Breast epithelium (tissue), 4 donors: ENCODE results near the gene VPS18. TPM values are rescaled to one million over a fixed set of nuclear protein-coding genes. Genes with fewer than 3 reads are reported as not detected.

ENCODE experiments used
- DNase-seq, 2 donors: peaks; one replicate each; pipeline ENCODE4 v3.0.0-alpha.2; 2019; ENCODE audit warnings: low spot score in 2 of 2
- H3K27ac ChIP-seq, 2 donors: fragments of 200-600 bp; sonication (generic) in 1 of 2; one replicate each; pipeline ENCODE4 v1.5.1; 2016 to 2019; ENCODE audit warnings: mild to moderate bottlenecking in 1 of 2
- H3K27me3 ChIP-seq, 2 donors: fragments of 200-600 bp; sonication (generic) in 1 of 2; one replicate each; pipeline versions ENCODE4 v1.5.1 to v1.6.0; 2017 to 2019; ENCODE audit warnings: control low read depth in 1 of 2, mild to moderate bottlenecking in 1 of 2
- H3K36me3 ChIP-seq: fragments of 200-600 bp; one replicate; pipeline ENCODE4 v1.5.1; 2019
- H3K4me1 ChIP-seq, 2 donors: fragments of 200-600 bp; sonication (generic); one replicate each; pipeline ENCODE4 v1.5.1; 2016 to 2019; ENCODE audit warnings: control low read depth in 1 of 2
- H3K4me3 ChIP-seq, 3 donors: fragments of 200-600 bp; sonication (generic); 1 replicate in 2 of 3; 2 replicates in 1 of 3; pipeline ENCODE4 v1.5.1; 2016 to 2019; ENCODE audit warnings: mild to moderate bottlenecking in 3 of 3, moderate library complexity in 2 of 3
- H3K9me3 ChIP-seq, 2 donors: fragments of 200-600 bp; sonication (generic) in 1 of 2; one replicate each; pipeline ENCODE4 v1.5.1; 2016 to 2019; ENCODE audit warnings: control low read depth in 1 of 2
- CTCF ChIP-seq, 3 donors: fragments of 450-650 bp; IDR thresholded peaks; one replicate each; pipeline ENCODE4 v1.5.1; 2016 to 2017; ENCODE audit warnings: antibody characterized with exemption in 3 of 3, mild to moderate bottlenecking in 3 of 3, moderate library complexity in 3 of 3
- POLR2A ChIP-seq: fragments of 450-650 bp; IDR thresholded peaks from one replicate; pipeline ENCODE4 v1.6.1; 2016; ENCODE audit warnings: antibody characterized with exemption, mild to moderate bottlenecking, moderate library complexity
- POLR2AphosphoS5 ChIP-seq, 3 donors: sonication (generic); formaldehyde crosslinking; IDR thresholded peaks; one replicate each; pipeline ENCODE4 v1.6.1; 2017; ENCODE audit warnings: antibody characterized with exemption in 3 of 3
- intact Hi-C: fragments of 100-400 bp; cut with DNase I; formaldehyde crosslinking; loops from one replicate; pipeline ENCODE4 v1.15.1; 2023; ENCODE audit warnings: low total_unique reads
- total RNA-seq, 3 donors: library from RNA; depleted of rRNA; stranded (reverse); fragments of >200 nt; gene quantifications; one replicate each; pipeline ENCODE4 v1.1.0, GENCODE V29; 2016

VPS18 gene
- total RNA-seq, 3 donors from 2014 or later: 23.2 to 25.0 (median 23.9) TPM

- H3K36me3 ChIP-seq: no peaks in the 10 kb centered on the region
- intact Hi-C loops: no loop called here
- no peaks in the 10 kb centered on the region for H3K27me3 ChIP-seq
- H3K9me3 ChIP-seq: no peaks in the 10 kb centered on the region
- H3K27ac ChIP-seq: no peak overlapping the region
- DNase-seq: no peak
- TF ChIP-seq POLR2A (no peak), CTCF (IDR thresholded peaks at IDR 0.05) (no peak), POLR2AphosphoS5 (IDR thresholded peaks at IDR 0.05) (no peak)
- H3K4me3 ChIP-seq: no peak overlapping the region
- H3K4me1 ChIP-seq: peaks cover 0 to 5% of the 10 kb centered on the region in 2 donors
Measured at GRCh38 chr15:40854161-40854560, 40.1 kb upstream of the VPS18 start.

- no peak for DNase-seq
- H3K27ac ChIP-seq: peak overlapping the region in 1 of 2 donors; percentile 21
- H3K9me3 ChIP-seq: no peaks in the 10 kb centered on the region
- no peaks in the 10 kb centered on the region for H3K27me3 ChIP-seq
- H3K36me3 ChIP-seq: no peaks in the 10 kb centered on the region
- intact Hi-C loops: no loop called here
- H3K4me1 ChIP-seq: peaks cover 0 to 5% of the 10 kb centered on the region in 2 donors
- H3K4me3 ChIP-seq: no peak overlapping the region
- no peak for TF ChIP-seq POLR2A
- no peak for TF ChIP-seq CTCF (IDR thresholded peaks at IDR 0.05)
Measured at GRCh38 chr15:40855706-40856234, 38.5 kb upstream of the VPS18 start.

DNA sequence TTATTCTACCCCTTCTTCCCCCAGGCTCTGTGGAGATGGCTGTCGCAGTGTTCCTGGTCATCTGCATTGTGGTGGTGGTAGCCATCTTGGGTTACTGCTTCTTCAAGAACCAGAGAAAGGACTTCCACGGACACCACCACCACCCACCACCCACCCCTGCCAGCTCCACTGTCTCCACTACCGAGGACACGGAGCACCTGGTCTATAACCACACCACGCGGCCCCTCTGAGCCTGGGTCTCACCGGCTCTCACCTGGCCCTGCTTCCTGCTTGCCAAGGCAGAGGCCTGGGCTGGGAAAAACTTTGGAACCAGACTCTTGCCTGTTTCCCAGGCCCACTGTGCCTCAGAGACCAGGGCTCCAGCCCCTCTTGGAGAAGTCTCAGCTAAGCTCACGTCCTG is 37.5 kb upstream of the VPS18 start:
- intact Hi-C loops: no loop called here
- H3K4me3 ChIP-seq: no peak overlapping the region
- no peaks in the 10 kb centered on the region for H3K9me3 ChIP-seq
- H3K4me1 ChIP-seq: peaks cover 0 to 5% of the 10 kb centered on the region in 2 donors
- H3K27me3 ChIP-seq: no peaks in the 10 kb centered on the region
- H3K27ac ChIP-seq: peak overlapping the region; percentile 80 to 88
- H3K36me3 ChIP-seq: no peaks in the 10 kb centered on the region
- TF ChIP-seq POLR2A (no peak), CTCF (IDR thresholded peaks at IDR 0.05) (no peak), POLR2AphosphoS5 (IDR thresholded peaks at IDR 0.05) (no peak)
- no peak for DNase-seq

- peak; percentile 91 to 99 (median 98) for TF ChIP-seq CTCF (IDR thresholded peaks at IDR 0.05)
- no peak for TF ChIP-seq POLR2A
- peak; percentile 31 to 79 (median 45) for TF ChIP-seq POLR2AphosphoS5 (IDR thresholded peaks at IDR 0.05)
- Histone ChIP-seq H3K36me3 (no peaks in the 10 kb centered on the region), H3K4me3 (no peak overlapping the region), H3K27ac (peak overlapping the region; percentile 80 to 88), H3K4me1 (peaks cover 0 to 5% of the 10 kb centered on the region in 2 donors), H3K27me3 (no peaks in the 10 kb centered on the region), H3K9me3 (no peaks in the 10 kb centered on the region)
- DNase-seq: peak; percentile 84 to 92
- intact Hi-C loops: no loop called here
Measured at GRCh38 chr15:40857601-40858341, 36.5 kb upstream of the VPS18 start.

- H3K27ac ChIP-seq: peak overlapping the region in 1 of 2 donors; percentile 88
- no peaks in the 10 kb centered on the region for H3K27me3 ChIP-seq
- intact Hi-C loops: no loop called here
- no peak for TF ChIP-seq POLR2A
- TF ChIP-seq POLR2AphosphoS5 (IDR thresholded peaks at IDR 0.05): no peak
- no peak for TF ChIP-seq CTCF (IDR thresholded peaks at IDR 0.05)
- H3K4me3 ChIP-seq: no peak overlapping the region
- peaks cover 0 to 5% of the 10 kb centered on the region in 2 donors for H3K4me1 ChIP-seq
- H3K9me3 ChIP-seq: no peaks in the 10 kb centered on the region
- H3K36me3 ChIP-seq: no peaks in the 10 kb centered on the region
- DNase-seq: no peak
Measured at GRCh38 chr15:40858706-40859105, 35.5 kb upstream of the VPS18 start.
